Transverse colon (tissue), 4 donors: ENCODE results near the gene LCA5L. TPM values are rescaled to one million over a fixed set of nuclear protein-coding genes. Genes with fewer than 3 reads are reported as not detected.

Experiments used
- DNase-seq: peaks from one replicate; pipeline ENCODE4 v3.0.0-alpha.2; 2019
- H3K27ac ChIP-seq, 4 donors: fragments of 200-600 bp; sonication (generic); 2 replicates each; pipeline ENCODE4 v1.5.1; 2016 to 2018; ENCODE audit warnings: inconsistent platforms in 4 of 4
- H3K27me3 ChIP-seq: fragments of 200-600 bp; sonication (generic); 2 replicates; pipeline ENCODE4 v1.5.1; 2017; ENCODE audit warnings: inconsistent platforms
- H3K36me3 ChIP-seq, 4 donors: fragments of 200-600 bp; sonication (generic); 2 replicates each; pipeline ENCODE4 v1.5.1; 2017 to 2019; ENCODE audit warnings: inconsistent platforms in 4 of 4
- H3K4me1 ChIP-seq, 4 donors: fragments of 200-600 bp; sonication (generic); 2 replicates each; pipeline ENCODE4 v1.5.1; 2017 to 2020; ENCODE audit warnings: inconsistent platforms in 4 of 4
- H3K4me3 ChIP-seq, 4 donors: fragments of 200-600 bp; sonication (generic); 1 replicate in 1 of 4; 2 replicates in 3 of 4; pipeline versions ENCODE4 v1.5.1 to v1.6.1; 2017 to 2019; ENCODE audit warnings: inconsistent platforms in 4 of 4
- H3K9me3 ChIP-seq, 2 donors: fragments of 200-600 bp; sonication (generic); 2 replicates each; pipeline ENCODE4 v1.5.1; 2017 to 2019; ENCODE audit warnings: inconsistent platforms in 2 of 2
- EP300 ChIP-seq: sonication (generic); formaldehyde crosslinking; IDR thresholded peaks from one replicate; pipeline ENCODE4 v1.6.1; 2017; ENCODE audit warnings: antibody characterized with exemption, low read depth
- POLR2A ChIP-seq: fragments of 450-650 bp; IDR thresholded peaks from one replicate; pipeline ENCODE4 v1.6.1; 2016; ENCODE audit warnings: antibody characterized with exemption, mild to moderate bottlenecking, moderate library complexity
- POLR2AphosphoS5 ChIP-seq, 3 donors: sonication (generic); formaldehyde crosslinking; IDR thresholded peaks; one replicate each; pipeline ENCODE4 v1.6.1; 2016; ENCODE audit warnings: antibody characterized with exemption in 3 of 3
- WGBS, 2 donors: methylation state at CpG; one replicate each; pipeline ENCODE4 v1.1.5; 2018; ENCODE audit warnings: low coverage in 1 of 2; 5-methylcytosine and 5-hydroxymethylcytosine counted together
- in situ Hi-C, 4 donors: fragments of 200-750 bp; cut with MboI; loops; one replicate each; pipeline versions ENCODE4 v1.15.0 to v1.15.1; 2017; ENCODE audit warnings: low sequenced_read_pairs in 3 of 4, low pct_ligation_motif_present in 1 of 4, low pct_unique_long_range_greater_than_20kb in 1 of 4
- intact Hi-C: fragments of 100-400 bp; cut with DNase I; formaldehyde crosslinking; loops from one replicate; pipeline ENCODE4 v1.15.1; 2023; ENCODE audit warnings: low total_unique reads
- small RNA-seq, 4 donors: library from RNA; depleted of rRNA; stranded (forward); fragments of <200 nt; gene quantifications; one replicate each; pipeline ENCODE3, GENCODE V24; 2016
- total RNA-seq, 4 donors: library from RNA; depleted of rRNA; stranded (reverse); fragments of >200 nt; gene quantifications; one replicate each; pipeline ENCODE4 v1.1.0, GENCODE V29; 2016
- TF ChIP-seq, protein P1 (sequence below), 5 experiments: fragments of 200-600 bp in 3 of 5; fragments of 450-650 bp in 2 of 5; sonication (generic) in 3 of 5; IDR thresholded peaks; 1 replicate in 2 of 5; 2 replicates in 3 of 5; pipeline ENCODE4 v1.5.1; 2016 to 2017; ENCODE audit warnings: antibody characterized with exemption in 5 of 5, inconsistent platforms in 3 of 5, mild to moderate bottlenecking in 2 of 5, moderate library complexity in 1 of 5

Gene LCA5L
- total RNA-seq, 4 donors from 2014 or later = 0.55 to 0.79 TPM; not detected in 2

DNA sequence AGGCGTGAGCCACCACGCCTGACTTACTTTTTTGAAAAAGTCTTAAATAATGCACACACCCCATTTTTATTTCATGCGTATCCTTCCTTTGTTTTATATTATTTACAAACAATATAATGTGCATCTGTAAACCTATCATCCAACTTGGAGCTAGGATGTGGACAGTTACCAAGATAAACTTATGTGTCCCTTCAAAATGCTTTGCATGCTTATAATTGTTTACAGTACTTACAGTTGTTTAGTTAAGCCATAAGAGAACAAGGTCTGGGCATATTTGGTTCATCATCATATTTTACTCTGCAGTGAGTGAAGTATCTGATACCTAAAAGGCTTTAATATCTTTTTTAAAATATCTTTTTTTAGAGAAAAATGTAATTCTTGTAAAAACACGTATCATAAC, 80.6 kb downstream of the LCA5L start:
- in situ Hi-C loops (no loop called here), intact Hi-C loops (no loop called here)
- TF ChIP-seq, protein P1, sequence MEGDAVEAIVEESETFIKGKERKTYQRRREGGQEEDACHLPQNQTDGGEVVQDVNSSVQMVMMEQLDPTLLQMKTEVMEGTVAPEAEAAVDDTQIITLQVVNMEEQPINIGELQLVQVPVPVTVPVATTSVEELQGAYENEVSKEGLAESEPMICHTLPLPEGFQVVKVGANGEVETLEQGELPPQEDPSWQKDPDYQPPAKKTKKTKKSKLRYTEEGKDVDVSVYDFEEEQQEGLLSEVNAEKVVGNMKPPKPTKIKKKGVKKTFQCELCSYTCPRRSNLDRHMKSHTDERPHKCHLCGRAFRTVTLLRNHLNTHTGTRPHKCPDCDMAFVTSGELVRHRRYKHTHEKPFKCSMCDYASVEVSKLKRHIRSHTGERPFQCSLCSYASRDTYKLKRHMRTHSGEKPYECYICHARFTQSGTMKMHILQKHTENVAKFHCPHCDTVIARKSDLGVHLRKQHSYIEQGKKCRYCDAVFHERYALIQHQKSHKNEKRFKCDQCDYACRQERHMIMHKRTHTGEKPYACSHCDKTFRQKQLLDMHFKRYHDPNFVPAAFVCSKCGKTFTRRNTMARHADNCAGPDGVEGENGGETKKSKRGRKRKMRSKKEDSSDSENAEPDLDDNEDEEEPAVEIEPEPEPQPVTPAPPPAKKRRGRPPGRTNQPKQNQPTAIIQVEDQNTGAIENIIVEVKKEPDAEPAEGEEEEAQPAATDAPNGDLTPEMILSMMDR (IDR thresholded peaks at IDR 0.05) = no peak
- no peak for TF ChIP-seq EP300
- no peak for TF ChIP-seq POLR2AphosphoS5 (IDR thresholded peaks at IDR 0.05)
- no peak for TF ChIP-seq POLR2A

DNA sequence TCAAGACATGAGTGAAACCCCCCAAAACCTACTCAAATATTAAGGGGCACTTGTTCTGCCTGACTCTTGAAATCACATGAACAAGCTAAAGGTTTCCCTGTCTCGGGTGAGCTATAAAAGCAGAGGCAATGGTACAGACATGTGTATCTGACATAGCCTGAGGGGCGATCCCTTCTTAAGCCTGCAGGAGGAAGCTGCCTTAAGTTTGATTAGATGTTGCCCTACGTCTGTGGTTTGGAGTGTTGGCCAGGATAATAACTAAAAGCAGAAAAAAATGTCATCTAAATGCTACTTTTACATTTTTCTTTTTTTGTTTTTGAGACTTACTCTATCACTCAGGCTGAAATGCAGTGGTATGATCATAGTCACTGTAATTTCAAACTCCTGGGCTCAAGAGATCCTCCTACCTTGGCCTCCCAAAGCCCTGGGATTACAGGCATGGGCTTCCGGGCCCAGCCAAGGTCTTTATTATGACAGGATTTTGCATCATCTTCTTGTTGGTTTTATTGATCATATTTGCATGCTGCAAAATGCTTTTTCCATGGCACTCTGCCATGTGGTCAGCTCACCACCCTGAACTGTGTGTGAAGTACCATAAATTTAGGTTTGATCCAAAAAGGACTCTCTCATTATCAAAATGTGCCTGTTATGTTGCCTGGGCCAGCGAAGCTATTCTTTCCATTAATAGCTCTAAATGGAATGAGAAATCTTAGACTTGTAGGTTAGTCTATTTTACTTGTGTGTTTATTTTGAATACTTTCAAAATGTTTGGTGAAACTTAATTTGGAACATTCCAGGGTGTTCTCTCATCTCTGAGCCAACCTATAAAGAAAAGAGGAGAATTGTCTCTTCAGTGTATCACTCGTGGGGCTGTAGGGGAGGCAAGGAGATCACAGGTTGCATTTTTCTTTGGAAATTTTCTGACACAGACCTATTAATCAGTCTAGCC, 81.7 kb downstream of the LCA5L start:
- WGBS, 2 donors = 79 to 92% methylated on average over 4 to 6 of the region's 6 CpGs
- Histone ChIP-seq H3K9me3 (no peaks in the 10 kb centered on the region), H3K36me3 (no peaks in the 10 kb centered on the region), H3K4me1 (no peaks in the 10 kb centered on the region), H3K4me3 (no peak overlapping the region), H3K27ac (no peak overlapping the region), H3K27me3 (no peaks in the 10 kb centered on the region)
- TF ChIP-seq POLR2AphosphoS5 (IDR thresholded peaks at IDR 0.05) (no peak), EP300 (no peak), POLR2A (no peak)
- TF ChIP-seq, protein P1 (IDR thresholded peaks at IDR 0.05) = no peak
- no peak for DNase-seq
- intact Hi-C loops (no loop called here), in situ Hi-C loops (no loop called here)

More for the DNA sequence above, 80.6 kb downstream of the LCA5L start:
- H3K27ac ChIP-seq = no peak overlapping the region
- H3K9me3 ChIP-seq = no peaks in the 10 kb centered on the region
- no peak for DNase-seq
- no peaks in the 10 kb centered on the region for H3K4me1 ChIP-seq
- H3K27me3 ChIP-seq = no peaks in the 10 kb centered on the region
- WGBS, 2 donors = 60 to 66% methylated on average over 4 of the region's 4 CpGs
- no peak overlapping the region for H3K4me3 ChIP-seq
- no peaks in the 10 kb centered on the region for H3K36me3 ChIP-seq

DNA sequence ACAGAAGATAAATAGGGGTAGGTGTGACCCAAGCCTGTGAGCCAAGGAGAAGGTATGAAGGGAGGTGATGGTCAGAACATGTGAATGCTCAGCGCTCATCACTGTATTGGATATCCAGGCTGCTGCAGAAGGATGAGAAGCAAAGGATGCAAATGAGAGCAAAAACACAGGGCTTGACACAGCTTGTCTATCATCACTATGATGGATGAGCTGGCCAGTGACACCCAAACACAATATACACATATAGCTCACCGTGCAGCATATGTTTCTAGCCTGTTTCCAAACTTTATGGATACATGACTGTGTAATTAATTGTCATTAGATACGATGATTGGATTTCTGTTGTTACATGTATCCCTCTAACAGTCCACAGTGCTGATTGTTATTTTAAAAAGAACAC, 82.8 kb downstream of the LCA5L start:
- intact Hi-C loops (no loop called here), in situ Hi-C loops (no loop called here)
- no peaks in the 10 kb centered on the region for H3K9me3 ChIP-seq
- WGBS, 2 donors = 94 to 100% methylated on average over 2 to 3 of the region's 3 CpGs
- TF ChIP-seq POLR2AphosphoS5 (IDR thresholded peaks at IDR 0.05) (no peak), EP300 (no peak), POLR2A (no peak)
- TF ChIP-seq, protein P1 (IDR thresholded peaks at IDR 0.05) = no peak
- no peak for DNase-seq
- H3K27ac ChIP-seq = no peak overlapping the region
- H3K4me3 ChIP-seq = no peak overlapping the region
- H3K27me3 ChIP-seq = no peaks in the 10 kb centered on the region
- no peaks in the 10 kb centered on the region for H3K36me3 ChIP-seq
- no peaks in the 10 kb centered on the region for H3K4me1 ChIP-seq

DNA sequence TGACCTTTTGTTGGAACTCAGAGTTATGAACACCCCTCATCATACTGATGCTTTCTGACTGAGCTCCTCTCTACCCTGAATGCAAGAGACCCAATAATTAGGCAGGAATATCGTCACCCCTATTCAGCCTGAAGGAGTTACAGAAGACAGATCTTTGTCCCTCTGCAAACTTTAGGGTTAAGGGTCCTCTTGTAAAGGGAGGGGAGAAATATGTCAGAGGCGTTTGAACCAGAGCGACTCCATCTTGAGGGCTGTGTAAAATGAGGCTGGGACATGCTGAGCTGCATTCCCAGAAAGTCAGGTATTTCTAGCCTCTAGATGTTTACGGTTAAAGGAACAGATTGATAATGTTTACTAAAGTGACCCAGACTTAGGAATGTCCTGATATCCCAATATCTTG, 86.2 kb downstream of the LCA5L start:
- no peaks in the 10 kb centered on the region for H3K9me3 ChIP-seq
- DNase-seq = no peak
- TF ChIP-seq POLR2AphosphoS5 (IDR thresholded peaks at IDR 0.05) = no peak
- no peak for TF ChIP-seq EP300
- no peak for TF ChIP-seq POLR2A
- TF ChIP-seq, protein P1 (IDR thresholded peaks at IDR 0.05) = no peak
- H3K4me3 ChIP-seq = no peak overlapping the region
- H3K27ac ChIP-seq = no peak overlapping the region
- intact Hi-C loops = no loop called here
- no peaks in the 10 kb centered on the region for H3K4me1 ChIP-seq
- no peaks in the 10 kb centered on the region for H3K36me3 ChIP-seq
- 78 to 83% methylated on average over 3 to 4 of the region's 4 CpGs for WGBS, 2 donors
- no peaks in the 10 kb centered on the region for H3K27me3 ChIP-seq
- in situ Hi-C loops = no loop called here

Small RNAs within 50 kb of the gene (small RNA-seq; reads per million reads assigned to genes)
- gene MIR6508 = 0 to 0.35 (median 0) reads per million in 4 donors

Other genes starting within 250 kb of the LCA5L start
- gene BRWD1, start 132.1 kb downstream of the LCA5L start, total RNA-seq = 100 to 1,000 TPM in 2 of 4 donors, 10 to 100 TPM in 2; 63.8 to 281 (median 103) TPM
- 100 to 1,000 TPM in 2 of 4 donors, 10 to 100 TPM in 2; 51.1 to 277 (median 99.7) TPM for gene HMGN1, start 96.7 kb downstream of the LCA5L start, total RNA-seq
- gene SH3BGR, start 6.2 kb upstream of the LCA5L start, total RNA-seq = 10 to 100 TPM in 1 of 4 donors, 1 to 10 TPM in 3; 3.7 to 15.7 (median 7.9) TPM
- gene B3GALT5, start 167.2 kb upstream of the LCA5L start, total RNA-seq = 10 to 100 TPM; 31.4 to 81.9 (median 44.0) TPM